Epithelial cell of proximal tubule (primary cell): ENCODE results near the gene PEPD. TPM values are rescaled to one million over a fixed set of nuclear protein-coding genes. Genes with fewer than 3 reads are reported as not detected.

Experiments used
- DNase-seq: peaks from one replicate; pipeline ENCODE4 v3.0.0-alpha.2; 2011; ENCODE audit warnings: low read depth
- H3K4me3 ChIP-seq: 2 replicates; pipeline ENCODE4 v1.5.1; 2011; ENCODE audit warnings: low read depth, mild to moderate bottlenecking, low read length
- total RNA-seq: library from RNA; depleted of rRNA; stranded (reverse); fragments of >200 nt; gene quantifications from 2 replicates; pipeline ENCODE4 v1.2.3, GENCODE V29; 2015
- TF ChIP-seq, protein P1 (sequence below): conservative IDR thresholded peaks from 2 replicates; pipeline ENCODE4 v1.5.1; 2012; ENCODE audit warnings: low read depth, mild to moderate bottlenecking, low read length

The PEPD gene
- total RNA-seq, 1 donor from 2014 or later, result 56.7 TPM

DNA sequence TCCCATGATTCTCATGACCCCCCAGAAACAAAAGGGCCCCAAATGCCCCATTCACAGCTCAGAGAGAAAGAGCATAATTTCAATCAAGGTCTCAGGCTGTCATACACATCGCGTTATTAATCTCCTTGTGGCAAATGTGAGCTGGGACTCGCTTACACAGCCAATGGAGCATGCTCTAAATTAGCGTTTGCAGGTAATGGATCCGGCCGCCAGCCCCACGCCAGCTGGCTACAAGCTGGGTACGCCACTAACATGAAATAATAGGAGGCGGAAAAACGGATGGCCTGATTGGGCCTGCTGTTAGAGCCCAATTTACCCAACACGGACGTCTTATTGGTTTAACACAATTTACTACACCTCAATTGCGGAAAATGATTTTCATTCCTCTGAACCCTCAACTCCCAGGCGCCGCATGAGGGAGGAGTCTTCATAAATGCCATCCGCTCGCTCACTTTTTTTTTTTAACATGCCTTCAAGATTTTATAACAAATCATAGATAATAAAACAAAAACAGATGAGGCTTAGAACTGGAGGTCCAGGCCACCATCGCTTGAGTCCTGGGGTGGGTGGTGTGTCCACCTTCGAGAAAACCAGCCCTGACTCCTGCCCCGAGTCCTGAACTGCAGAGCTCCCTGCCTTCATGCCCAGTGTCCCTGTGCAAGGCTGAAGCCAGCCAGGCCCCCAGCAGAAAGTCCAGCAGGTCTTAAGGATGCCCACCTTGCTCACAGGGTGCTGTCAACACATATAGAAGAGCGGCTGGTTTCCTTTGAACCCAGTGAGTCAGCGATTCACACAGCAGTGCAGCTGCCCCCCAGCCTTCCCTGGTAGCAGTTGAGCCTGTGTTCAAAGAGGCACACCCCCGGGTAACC lies 62.1 kb downstream of the PEPD start:
- DNase-seq, result no peak
- TF ChIP-seq, protein P1, sequence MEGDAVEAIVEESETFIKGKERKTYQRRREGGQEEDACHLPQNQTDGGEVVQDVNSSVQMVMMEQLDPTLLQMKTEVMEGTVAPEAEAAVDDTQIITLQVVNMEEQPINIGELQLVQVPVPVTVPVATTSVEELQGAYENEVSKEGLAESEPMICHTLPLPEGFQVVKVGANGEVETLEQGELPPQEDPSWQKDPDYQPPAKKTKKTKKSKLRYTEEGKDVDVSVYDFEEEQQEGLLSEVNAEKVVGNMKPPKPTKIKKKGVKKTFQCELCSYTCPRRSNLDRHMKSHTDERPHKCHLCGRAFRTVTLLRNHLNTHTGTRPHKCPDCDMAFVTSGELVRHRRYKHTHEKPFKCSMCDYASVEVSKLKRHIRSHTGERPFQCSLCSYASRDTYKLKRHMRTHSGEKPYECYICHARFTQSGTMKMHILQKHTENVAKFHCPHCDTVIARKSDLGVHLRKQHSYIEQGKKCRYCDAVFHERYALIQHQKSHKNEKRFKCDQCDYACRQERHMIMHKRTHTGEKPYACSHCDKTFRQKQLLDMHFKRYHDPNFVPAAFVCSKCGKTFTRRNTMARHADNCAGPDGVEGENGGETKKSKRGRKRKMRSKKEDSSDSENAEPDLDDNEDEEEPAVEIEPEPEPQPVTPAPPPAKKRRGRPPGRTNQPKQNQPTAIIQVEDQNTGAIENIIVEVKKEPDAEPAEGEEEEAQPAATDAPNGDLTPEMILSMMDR, result no peak
- no peak overlapping the region for H3K4me3 ChIP-seq

- no peak for DNase-seq
- no peak overlapping the region for H3K4me3 ChIP-seq
- TF ChIP-seq, protein P1, result no peak
These were observed 62.8 kb downstream of the PEPD start for GRCh38 chr19:33458807-33459206.

DNA sequence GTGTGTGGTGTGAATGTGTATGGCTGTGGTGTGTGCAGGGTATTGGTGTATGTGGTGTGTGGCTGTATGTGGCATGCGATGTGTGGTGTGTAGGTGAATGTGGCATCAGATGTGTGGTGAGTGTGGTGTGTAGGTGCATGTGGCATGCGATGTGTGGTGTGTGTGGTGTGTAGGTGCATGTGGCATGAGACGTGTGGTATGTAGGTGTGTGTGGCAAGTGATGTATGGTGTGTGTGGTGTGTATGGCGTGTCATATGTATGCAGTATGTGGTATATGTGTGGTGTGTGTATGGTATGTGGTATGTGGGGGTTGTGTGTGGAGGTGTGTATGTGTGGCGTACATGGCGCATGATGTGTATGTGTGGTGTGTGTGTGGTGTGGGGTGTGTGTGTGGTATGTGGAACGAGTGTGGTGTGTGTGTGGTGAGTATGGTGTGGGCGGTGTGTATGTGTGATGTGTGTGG lies 63.4 kb downstream of the PEPD start:
- H3K4me3 ChIP-seq, result no peak overlapping the region
- DNase-seq, result no peak
- TF ChIP-seq, protein P1, result no peak

DNA sequence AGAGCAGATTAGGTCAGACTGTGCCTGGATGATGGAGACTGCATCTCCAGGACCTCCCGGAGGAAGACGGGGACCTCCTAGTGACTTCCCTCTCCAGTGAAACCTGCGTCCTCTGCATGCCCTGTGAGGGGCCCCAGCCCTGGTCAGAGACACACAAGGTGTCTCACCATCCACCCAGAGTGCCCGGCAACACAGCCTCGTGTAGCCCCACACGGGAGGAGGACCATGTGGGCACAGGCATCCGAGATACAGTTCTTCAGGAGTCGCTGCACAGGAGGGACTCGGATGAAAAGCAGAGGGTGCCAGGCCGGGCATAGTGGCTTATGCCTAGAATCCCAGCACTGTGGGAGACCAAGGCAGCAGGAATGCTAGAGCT lies 64.8 kb downstream of the PEPD start:
- TF ChIP-seq, protein P1, result no peak
- no peak for DNase-seq
- H3K4me3 ChIP-seq, result no peak overlapping the region

DNA sequence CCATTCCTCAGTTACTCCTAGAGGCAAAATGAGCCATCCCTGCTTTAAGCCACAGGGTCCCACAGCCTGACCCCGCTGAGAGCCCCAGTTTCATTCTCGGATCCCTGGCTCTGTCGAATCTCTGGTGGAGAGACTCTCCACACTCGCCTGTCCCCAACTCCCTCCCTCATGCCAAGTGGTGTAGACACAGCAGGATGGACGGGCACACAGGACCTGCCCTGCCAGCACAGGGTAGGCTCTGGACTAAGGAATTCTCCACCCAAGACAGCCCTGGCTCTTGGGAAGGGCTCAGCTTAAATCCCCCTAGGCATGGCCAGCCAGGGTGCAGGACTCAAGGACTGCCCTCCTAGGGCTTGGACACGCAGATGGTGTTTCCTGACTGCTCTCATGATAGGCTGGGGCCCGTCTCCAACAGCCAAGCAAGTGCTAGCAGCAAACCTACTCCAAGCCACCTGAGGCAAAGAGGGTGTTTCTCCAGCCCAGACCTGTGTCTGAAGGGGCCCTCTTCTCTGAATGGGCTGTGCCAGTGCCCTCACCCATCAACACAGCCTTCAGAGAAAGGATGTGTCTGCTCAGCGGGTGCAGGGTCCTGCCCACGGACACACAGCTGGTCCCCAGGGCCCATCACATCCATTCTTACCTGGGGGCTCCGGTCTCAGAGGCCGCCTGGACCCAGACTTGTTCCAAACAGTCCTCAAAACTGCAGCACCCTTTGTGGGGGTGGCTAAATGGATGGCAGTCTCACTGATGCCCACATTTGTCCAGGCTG lies 65.3 kb downstream of the PEPD start:
- TF ChIP-seq, protein P1, result no peak
- no peak for DNase-seq
- no peak overlapping the region for H3K4me3 ChIP-seq

GRCh38 chr19:33453265-33453664 lies 68.3 kb downstream of the PEPD start:
- H3K4me3 ChIP-seq, result no peak overlapping the region
- no peak for DNase-seq
- TF ChIP-seq, protein P1, result no peak
